GM13976 (cell line): ENCODE results near the gene SF1.
A peak's percentile ranks its signal among the peaks of the same experiment; 100 is the strongest.

ENCODE experiments used
- DNase-seq: peaks from one replicate; pipeline ENCODE4 v3.0.0; 2012; ENCODE audit warnings: low spot score
- CTCF ChIP-seq: IDR thresholded peaks from 2 replicates; pipeline ENCODE4 v1.5.1; 2012; ENCODE audit warnings: borderline replicate concordance, mild to moderate bottlenecking; ENCODE audit not compliant: insufficient read depth; ENCODE audit errors: extremely low read depth, missing control alignments, control extremely low read depth
- in situ Hi-C: fragments of 300-500 bp; cut with MboI; formaldehyde crosslinking; loops from one replicate; pipeline ENCODE4 v1.12.0; 2022; ENCODE audit warnings: low sequenced_read_pairs, mixed read lengths, inconsistent platforms; ENCODE audit not compliant: unreplicated experiment

Gene SF1

GRCh38 chr11:64794526-64794925, 16.2 kb upstream of the SF1 start:
- TF ChIP-seq CTCF = no peak
- DNase-seq = no peak
- in situ Hi-C loops = no loop called here

- in situ Hi-C loops = no loop called here
- DNase-seq = peak; percentile 12
- TF ChIP-seq CTCF = no peak
These were observed 15.2 kb upstream of the SF1 start for GRCh38 chr11:64793271-64794160.

- no peak for TF ChIP-seq CTCF
- no peak for DNase-seq
- in situ Hi-C loops = no loop called here
These were observed 14.1 kb upstream of the SF1 start for GRCh38 chr11:64792482-64792881.

GRCh38 chr11:64791781-64792291, 13.5 kb upstream of the SF1 start:
- in situ Hi-C loops = no loop called here
- TF ChIP-seq CTCF = no peak
- DNase-seq = peak; percentile 12

- in situ Hi-C loops = no loop called here
- DNase-seq = peak; percentile 9
- TF ChIP-seq CTCF = no peak
These were observed 12.1 kb upstream of the SF1 start for GRCh38 chr11:64790205-64791095.

- in situ Hi-C loops = no loop called here
- peak; percentile 16 for DNase-seq
- no peak for TF ChIP-seq CTCF
These were observed 11.2 kb upstream of the SF1 start for GRCh38 chr11:64789331-64790204.
